GM23338 (cell line): ENCODE data around the gene SYT7.

ENCODE experiments used
- CREB1 ChIP-seq: fragments of 250-450 bp; sonication (Bioruptor Pico); IDR thresholded peaks from 2 replicates; pipeline ENCODE4 v1.5.0; 2020; ENCODE audit warnings: low read depth, mild to moderate bottlenecking, moderate library complexity
- ETS1 ChIP-seq: IDR thresholded peaks from 2 replicates; pipeline ENCODE4 v1.6.1; 2016; ENCODE audit warnings: antibody characterized with exemption
- EZH2 ChIP-seq: fragments of 200-600 bp; sonication (generic); IDR thresholded peaks from one replicate; pipeline ENCODE4 v1.8.0; 2017; ENCODE audit warnings: antibody characterized with exemption, mild to moderate bottlenecking, low read depth; ENCODE audit not compliant: unreplicated experiment
- EZH2phosphoT487 ChIP-seq: fragments of 200-600 bp; sonication (generic); IDR thresholded peaks from one replicate; pipeline ENCODE4 v1.8.1; 2018; ENCODE audit warnings: antibody characterized with exemption; ENCODE audit not compliant: unreplicated experiment
- JUNB ChIP-seq: IDR thresholded peaks from one replicate; pipeline ENCODE4 v1.6.1; 2016; ENCODE audit warnings: antibody characterized with exemption; ENCODE audit not compliant: unreplicated experiment
- NANOG ChIP-seq: IDR thresholded peaks from 2 replicates; pipeline ENCODE4 v1.6.1; 2016; ENCODE audit warnings: antibody characterized with exemption, borderline replicate concordance
- POLR2AphosphoS5 ChIP-seq: IDR thresholded peaks from 2 replicates; pipeline ENCODE4 v1.6.1; 2016; ENCODE audit warnings: antibody characterized with exemption, low read depth
- ZNF114 ChIP-seq: fragments of 250-450 bp; sonication (Bioruptor Pico); IDR thresholded peaks from 2 replicates; pipeline ENCODE4 v1.5.0; 2020; ENCODE audit warnings: mild to moderate bottlenecking, moderate library complexity
- ZNF331 ChIP-seq: fragments of 250-450 bp; sonication (Bioruptor Pico); IDR thresholded peaks from 2 replicates; pipeline ENCODE4 v1.5.0; 2020; ENCODE audit warnings: low read depth, mild to moderate bottlenecking, moderate library complexity
- TF ChIP-seq, protein P1 (sequence below): IDR thresholded peaks from one replicate; pipeline ENCODE4 v1.6.1; 2018; ENCODE audit warnings: antibody characterized with exemption; ENCODE audit not compliant: unreplicated experiment
- TF ChIP-seq, protein P2 (sequence below), 2 experiments: fragments of 200-600 bp in 1 of 2; sonication (generic) in 1 of 2; conservative IDR thresholded peaks; 2 replicates each; pipeline versions ENCODE4 v1.5.1 to v1.6.1; 2016 to 2017; ENCODE audit warnings: antibody characterized with exemption in 2 of 2, low read depth in 2 of 2, mild to moderate bottlenecking in 2 of 2, moderate library complexity in 1 of 2

GRCh38 chr11:61626580-61627380 is 45.9 kb upstream of the SYT7 start:
- TF ChIP-seq ETS1 (no peak), POLR2AphosphoS5 (no peak), NANOG (no peak), EZH2 (no peak), JUNB (no peak), EZH2phosphoT487 (no peak), CREB1 (CRISPR knock-in tag) (no peak), ZNF114 (CRISPR knock-in tag) (no peak), ZNF331 (CRISPR knock-in tag) (no peak)
- TF ChIP-seq, protein P1, sequence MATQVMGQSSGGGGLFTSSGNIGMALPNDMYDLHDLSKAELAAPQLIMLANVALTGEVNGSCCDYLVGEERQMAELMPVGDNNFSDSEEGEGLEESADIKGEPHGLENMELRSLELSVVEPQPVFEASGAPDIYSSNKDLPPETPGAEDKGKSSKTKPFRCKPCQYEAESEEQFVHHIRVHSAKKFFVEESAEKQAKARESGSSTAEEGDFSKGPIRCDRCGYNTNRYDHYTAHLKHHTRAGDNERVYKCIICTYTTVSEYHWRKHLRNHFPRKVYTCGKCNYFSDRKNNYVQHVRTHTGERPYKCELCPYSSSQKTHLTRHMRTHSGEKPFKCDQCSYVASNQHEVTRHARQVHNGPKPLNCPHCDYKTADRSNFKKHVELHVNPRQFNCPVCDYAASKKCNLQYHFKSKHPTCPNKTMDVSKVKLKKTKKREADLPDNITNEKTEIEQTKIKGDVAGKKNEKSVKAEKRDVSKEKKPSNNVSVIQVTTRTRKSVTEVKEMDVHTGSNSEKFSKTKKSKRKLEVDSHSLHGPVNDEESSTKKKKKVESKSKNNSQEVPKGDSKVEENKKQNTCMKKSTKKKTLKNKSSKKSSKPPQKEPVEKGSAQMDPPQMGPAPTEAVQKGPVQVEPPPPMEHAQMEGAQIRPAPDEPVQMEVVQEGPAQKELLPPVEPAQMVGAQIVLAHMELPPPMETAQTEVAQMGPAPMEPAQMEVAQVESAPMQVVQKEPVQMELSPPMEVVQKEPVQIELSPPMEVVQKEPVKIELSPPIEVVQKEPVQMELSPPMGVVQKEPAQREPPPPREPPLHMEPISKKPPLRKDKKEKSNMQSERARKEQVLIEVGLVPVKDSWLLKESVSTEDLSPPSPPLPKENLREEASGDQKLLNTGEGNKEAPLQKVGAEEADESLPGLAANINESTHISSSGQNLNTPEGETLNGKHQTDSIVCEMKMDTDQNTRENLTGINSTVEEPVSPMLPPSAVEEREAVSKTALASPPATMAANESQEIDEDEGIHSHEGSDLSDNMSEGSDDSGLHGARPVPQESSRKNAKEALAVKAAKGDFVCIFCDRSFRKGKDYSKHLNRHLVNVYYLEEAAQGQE: no peak
- TF ChIP-seq, protein P2, sequence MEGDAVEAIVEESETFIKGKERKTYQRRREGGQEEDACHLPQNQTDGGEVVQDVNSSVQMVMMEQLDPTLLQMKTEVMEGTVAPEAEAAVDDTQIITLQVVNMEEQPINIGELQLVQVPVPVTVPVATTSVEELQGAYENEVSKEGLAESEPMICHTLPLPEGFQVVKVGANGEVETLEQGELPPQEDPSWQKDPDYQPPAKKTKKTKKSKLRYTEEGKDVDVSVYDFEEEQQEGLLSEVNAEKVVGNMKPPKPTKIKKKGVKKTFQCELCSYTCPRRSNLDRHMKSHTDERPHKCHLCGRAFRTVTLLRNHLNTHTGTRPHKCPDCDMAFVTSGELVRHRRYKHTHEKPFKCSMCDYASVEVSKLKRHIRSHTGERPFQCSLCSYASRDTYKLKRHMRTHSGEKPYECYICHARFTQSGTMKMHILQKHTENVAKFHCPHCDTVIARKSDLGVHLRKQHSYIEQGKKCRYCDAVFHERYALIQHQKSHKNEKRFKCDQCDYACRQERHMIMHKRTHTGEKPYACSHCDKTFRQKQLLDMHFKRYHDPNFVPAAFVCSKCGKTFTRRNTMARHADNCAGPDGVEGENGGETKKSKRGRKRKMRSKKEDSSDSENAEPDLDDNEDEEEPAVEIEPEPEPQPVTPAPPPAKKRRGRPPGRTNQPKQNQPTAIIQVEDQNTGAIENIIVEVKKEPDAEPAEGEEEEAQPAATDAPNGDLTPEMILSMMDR (conservative IDR thresholded peaks at IDR 0.05; ENCODE audit: low read depth in 2 of 2): peak; percentile 15 to 64; a peak in 3 of 4 replicates
